ENCODE results near the gene CYP4F12. TPM values are rescaled to one million over a fixed set of nuclear protein-coding genes. Genes with fewer than 3 reads are reported as not detected.

Gene CYP4F12
- total and polyA plus RNA-seq, 2 donors (not counting 3 experiments of a cell fraction or from before 2014, with no cell fraction given) = not detected

GRCh38 chr19:15631817-15632216 is 41.1 kb upstream of the CYP4F12 start:
- Histone ChIP-seq H3K4me1 (ENCODE audit: control insufficient read depth, extremely low read depth, insufficient read depth, low read length) (no peaks in the 10 kb centered on the region), H3K4me3 (replicated peaks in 1 of 3; ENCODE audit: insufficient read depth in 1 of 3, low read depth in 1 of 3, low read length in 3 of 3) (no peak overlapping the region), H3K9me3 (replicated peaks; ENCODE audit: control insufficient read depth, insufficient read depth, low read length) (no peaks in the 10 kb centered on the region), H3K4me2 (ENCODE audit: insufficient read depth, low read length) (no peak overlapping the region), H3K36me3 (ENCODE audit: control insufficient read depth in 2 of 2, extremely low read depth in 1 of 2, insufficient read depth in 2 of 2, low read length in 2 of 2) (no peaks in the 10 kb centered on the region), H3K9ac (replicated peaks; ENCODE audit: extremely low read depth, insufficient read depth, low read length) (no peak overlapping the region), H3K79me2 (ENCODE audit: control insufficient read depth, insufficient read depth, low read length) (no peaks in the 10 kb centered on the region), H4K20me1 (replicated peaks; ENCODE audit: control insufficient read depth, extremely low read depth, insufficient read depth, low read length) (no peaks in the 10 kb centered on the region), H3K9me1 (replicated peaks; ENCODE audit: control insufficient read depth, extremely low read depth, insufficient read depth, low read length) (no peaks in the 10 kb centered on the region), H3K27ac (ENCODE audit: insufficient read depth, low read depth, low read length) (no peak overlapping the region), H3K27me3 (ENCODE audit: control insufficient read depth in 2 of 2, insufficient read depth in 2 of 2, low read length in 2 of 2) (no peaks in the 10 kb centered on the region), H2AFZ (ENCODE audit: low read depth, low read length) (no peak overlapping the region)
- ChIA-PET POLR2A (interaction anchor here (0.6 kb wide), 1 partner anchor 552 kb away, joined by 3 read pairs; no protein-coding TSS in a partner anchor), CTCF (interaction anchor here (1.0 to 1.5 kb wide), 2 partner anchors 554 to 751 kb away, joined by 3 read pairs; no protein-coding TSS in a partner anchor)
- FAIRE-seq (no peak), DNase-seq (ENCODE audit: low read depth, low spot score) (no peak)
- dilution Hi-C loops (cut with MboI; ENCODE audit: extremely low pct_ligation_motif_present, low sequenced_read_pairs) = no loop called here
- intact Hi-C loops (cut with micrococcal nuclease) = no loop called here
- BruUV-seq (replicated peaks) = no TSS peak
- TF ChIP-seq CTCF (IDR thresholded peaks at IDR 0.05; ENCODE audit: extremely low read depth in 1 of 2, insufficient read depth in 1 of 2, low read depth in 1 of 2, low read length in 2 of 2) (peak; percentile 11 to 48), POLR2AphosphoS5 (IDR thresholded peaks at IDR 0.05; ENCODE audit: insufficient read depth, low read depth, low read length) (no peak)

- Histone ChIP-seq H3K9me1 (replicated peaks; ENCODE audit: control insufficient read depth, extremely low read depth, insufficient read depth, low read length) (no peaks in the 10 kb centered on the region), H2AFZ (ENCODE audit: low read depth, low read length) (no peak overlapping the region), H3K9ac (replicated peaks; ENCODE audit: extremely low read depth, insufficient read depth, low read length) (no peak overlapping the region), H3K4me3 (replicated peaks in 1 of 3; ENCODE audit: insufficient read depth in 1 of 3, low read depth in 1 of 3, low read length in 3 of 3) (no peak overlapping the region), H3K27ac (ENCODE audit: insufficient read depth, low read depth, low read length) (no peak overlapping the region), H3K4me2 (ENCODE audit: insufficient read depth, low read length) (no peak overlapping the region), H3K36me3 (ENCODE audit: control insufficient read depth in 2 of 2, extremely low read depth in 1 of 2, insufficient read depth in 2 of 2, low read length in 2 of 2) (no peaks in the 10 kb centered on the region), H4K20me1 (replicated peaks; ENCODE audit: control insufficient read depth, extremely low read depth, insufficient read depth, low read length) (no peaks in the 10 kb centered on the region), H3K79me2 (ENCODE audit: control insufficient read depth, insufficient read depth, low read length) (no peaks in the 10 kb centered on the region), H3K4me1 (ENCODE audit: control insufficient read depth, extremely low read depth, insufficient read depth, low read length) (no peaks in the 10 kb centered on the region), H3K9me3 (replicated peaks; ENCODE audit: control insufficient read depth, insufficient read depth, low read length) (no peaks in the 10 kb centered on the region), H3K27me3 (ENCODE audit: control insufficient read depth in 2 of 2, insufficient read depth in 2 of 2, low read length in 2 of 2) (no peaks in the 10 kb centered on the region)
- no peak for TF ChIP-seq POLR2AphosphoS5 (IDR thresholded peaks at IDR 0.05; ENCODE audit: insufficient read depth, low read depth, low read length)
- no peak for TF ChIP-seq MYC (IDR thresholded peaks at IDR 0.05; ENCODE audit: low read depth, low read length)
- TF ChIP-seq EZH2 (IDR thresholded peaks at IDR 0.05; ENCODE audit: borderline replicate concordance, low read depth, low read length, severe bottlenecking) = no peak
- no peak for TF ChIP-seq GATA2 (IDR thresholded peaks at IDR 0.05; ENCODE audit: insufficient read depth, insufficient read length, low read depth, low read length)
- no peak for TF ChIP-seq FOS (IDR thresholded peaks at IDR 0.05; ENCODE audit: borderline replicate concordance, insufficient read depth, low read length)
- no peak for TF ChIP-seq CTCF (IDR thresholded peaks at IDR 0.05; ENCODE audit: extremely low read depth in 1 of 2, insufficient read depth in 1 of 2, low read depth in 1 of 2, low read length in 2 of 2)
- no peak for TF ChIP-seq POLR2A (IDR thresholded peaks at IDR 0.05; ENCODE audit: low read depth, low read length)
- TF ChIP-seq JUN (IDR thresholded peaks at IDR 0.05; ENCODE audit: borderline replicate concordance, insufficient read depth, insufficient read length, low read depth) = no peak
- no peak for TF ChIP-seq MAX (IDR thresholded peaks at IDR 0.05; ENCODE audit: insufficient read depth, insufficient read length)
- POLR2A ChIA-PET = no interaction called here
- no peak for FAIRE-seq
- no TSS peak for BruUV-seq (replicated peaks)
- CTCF ChIA-PET = no interaction called here
- intact Hi-C loops (cut with micrococcal nuclease) (no loop called here), dilution Hi-C loops (cut with MboI; ENCODE audit: extremely low pct_ligation_motif_present, low sequenced_read_pairs) (no loop called here)
- no peak for DNase-seq (ENCODE audit: low read depth, low spot score)
Observed at GRCh38 chr19:15633082-15633835, 39.6 kb upstream of the CYP4F12 start.
